Progenitor cell of endocrine pancreas (in vitro differentiated cells): ENCODE results near the gene SAMD4A. TPM values are rescaled to one million over a fixed set of nuclear protein-coding genes. Genes with fewer than 3 reads are reported as not detected.

Experiments used
- DNase-seq: peaks from one replicate; pipeline ENCODE4 v3.0.0; 2021; ENCODE audit warnings: low spot score; ENCODE audit not compliant: unreplicated experiment
- H3K27ac Mint-ChIP-seq: 2 replicates; pipeline ENCODE4 v1.8.0; 2021; ENCODE audit warnings: mild to moderate bottlenecking, moderate library complexity, mixed read lengths
- H3K27me3 Mint-ChIP-seq: 2 replicates; pipeline ENCODE4 v1.8.0; 2021; ENCODE audit warnings: mixed read lengths
- H3K36me3 Mint-ChIP-seq: 2 replicates; pipeline ENCODE4 v1.8.0; 2022; ENCODE audit warnings: mixed read lengths; ENCODE audit not compliant: insufficient read depth
- H3K4me1 Mint-ChIP-seq: 2 replicates; pipeline ENCODE4 v1.8.0; 2021; ENCODE audit warnings: low read depth, mixed read lengths
- H3K4me3 Mint-ChIP-seq: 2 replicates; pipeline ENCODE4 v1.8.0; 2021; ENCODE audit warnings: low read depth, mild to moderate bottlenecking, moderate library complexity, mixed read lengths
- H3K9me3 Mint-ChIP-seq: 2 replicates; pipeline ENCODE4 v1.8.0; 2021; ENCODE audit warnings: low read depth, mixed read lengths
- CTCF ChIP-seq: fragments of 200-600 bp; sonication (generic); IDR thresholded peaks from one replicate; pipeline ENCODE4 v1.5.0; 2021; ENCODE audit warnings: antibody characterized with exemption, mild to moderate bottlenecking; ENCODE audit not compliant: unreplicated experiment
- total RNA-seq: library from RNA; stranded (reverse); gene quantifications from 2 replicates; pipeline ENCODE4 v1.2.1, GENCODE V29; 2021

The SAMD4A gene
- total RNA-seq, 1 donor from 2014 or later, result 9.1 TPM

DNA sequence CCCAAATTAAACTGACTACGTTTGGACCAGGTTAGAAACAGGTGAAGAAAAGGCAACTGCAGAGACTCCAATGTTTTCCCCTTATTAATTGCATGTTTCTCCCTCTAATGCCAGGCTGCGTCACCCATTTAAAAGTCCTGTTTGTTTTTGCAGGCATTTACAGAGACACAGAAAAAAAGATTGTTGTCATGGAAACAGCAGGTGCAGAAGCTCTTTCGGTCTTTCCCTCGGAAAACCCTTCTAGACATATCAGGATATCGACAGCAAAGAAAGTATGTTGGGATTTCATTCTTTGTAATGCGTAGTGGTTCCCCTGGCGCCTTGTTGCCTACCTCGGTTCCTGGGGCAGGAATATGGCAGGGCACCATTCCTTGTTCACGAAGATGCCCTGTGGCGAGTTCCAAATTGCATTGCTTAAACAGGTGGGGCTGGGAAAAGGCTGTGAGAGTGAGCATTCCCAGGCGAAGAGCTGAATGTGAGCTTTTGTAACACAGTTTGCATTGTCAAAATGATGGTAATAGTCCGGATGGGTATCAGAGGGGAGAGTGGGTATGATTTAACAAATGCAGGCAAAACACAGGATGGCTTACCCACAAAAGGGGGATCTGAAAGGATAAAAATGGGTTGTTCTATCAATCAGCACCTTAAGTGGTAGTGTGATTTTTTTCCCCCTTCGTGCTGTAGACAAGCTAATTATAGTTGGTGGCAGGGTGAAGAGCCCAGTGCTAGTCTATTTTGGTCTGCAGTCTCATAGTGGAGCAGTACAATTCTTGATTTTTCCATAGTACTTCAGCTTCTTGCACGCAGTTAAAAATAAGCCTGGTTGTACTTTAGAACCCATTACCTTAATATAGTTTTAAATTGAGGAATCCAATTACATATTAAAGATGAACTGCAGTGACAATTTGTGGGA lies 203.3 kb downstream of the SAMD4A start:
- no peak for TF ChIP-seq CTCF
- Mint-ChIP-seq H3K9me3 (no peaks in the 10 kb centered on the region), H3K27me3 (peaks cover 4% of the 10 kb centered on the region), H3K4me1 (peaks cover 19% of the 10 kb centered on the region), H3K4me3 (no peak overlapping the region), H3K27ac (peak overlapping the region; percentile 17), H3K36me3 (peaks cover 1% of the 10 kb centered on the region)
- no peak for DNase-seq

DNA sequence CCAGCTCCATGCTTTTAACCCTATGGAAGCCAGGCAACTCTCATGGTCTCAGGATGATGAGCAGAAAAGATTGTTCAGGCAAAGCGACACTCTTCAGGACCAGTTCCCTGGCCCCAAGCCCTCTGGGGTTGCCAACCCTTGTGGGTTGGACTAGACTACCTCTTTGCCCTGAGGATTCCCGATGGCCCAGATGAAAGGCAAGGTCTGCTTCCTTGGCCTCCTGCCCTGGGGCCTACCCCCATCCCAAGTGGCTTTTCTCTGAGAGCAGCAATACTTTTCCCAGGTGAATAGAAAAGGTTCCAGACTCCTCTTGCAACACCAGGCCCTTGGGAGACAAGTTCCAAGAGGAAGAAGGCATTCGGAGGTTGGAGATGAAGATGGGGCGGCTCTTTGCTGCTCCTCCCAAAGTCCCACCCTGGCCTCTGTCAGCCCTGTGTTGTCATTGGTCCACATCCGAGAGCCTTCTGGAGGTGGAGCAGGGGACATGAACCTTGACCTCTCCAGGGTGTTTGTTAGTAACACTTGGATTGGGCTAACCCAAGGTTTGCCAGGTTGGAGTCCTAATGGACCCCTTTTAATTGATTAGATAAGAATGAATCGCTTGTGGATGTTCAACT lies 204.6 kb downstream of the SAMD4A start:
- H3K36me3 Mint-ChIP-seq, result no peaks in the 10 kb centered on the region
- H3K27me3 Mint-ChIP-seq, result no peaks in the 10 kb centered on the region
- no peak for TF ChIP-seq CTCF
- DNase-seq, result no peak
- H3K4me1 Mint-ChIP-seq, result peaks cover 19% of the 10 kb centered on the region
- no peaks in the 10 kb centered on the region for H3K9me3 Mint-ChIP-seq
- H3K27ac Mint-ChIP-seq, result no peak overlapping the region
- H3K4me3 Mint-ChIP-seq, result no peak overlapping the region

- no peak overlapping the region for H3K4me3 Mint-ChIP-seq
- no peaks in the 10 kb centered on the region for H3K9me3 Mint-ChIP-seq
- H3K4me1 Mint-ChIP-seq, result peaks cover 19% of the 10 kb centered on the region
- H3K27ac Mint-ChIP-seq, result peak overlapping the region; percentile 95
- TF ChIP-seq CTCF, result no peak
- no peaks in the 10 kb centered on the region for H3K27me3 Mint-ChIP-seq
- H3K36me3 Mint-ChIP-seq, result peaks cover 1% of the 10 kb centered on the region
- no peak for DNase-seq
Observed at GRCh38 chr14:54772451-54772881, 205.5 kb downstream of the SAMD4A start.

DNA sequence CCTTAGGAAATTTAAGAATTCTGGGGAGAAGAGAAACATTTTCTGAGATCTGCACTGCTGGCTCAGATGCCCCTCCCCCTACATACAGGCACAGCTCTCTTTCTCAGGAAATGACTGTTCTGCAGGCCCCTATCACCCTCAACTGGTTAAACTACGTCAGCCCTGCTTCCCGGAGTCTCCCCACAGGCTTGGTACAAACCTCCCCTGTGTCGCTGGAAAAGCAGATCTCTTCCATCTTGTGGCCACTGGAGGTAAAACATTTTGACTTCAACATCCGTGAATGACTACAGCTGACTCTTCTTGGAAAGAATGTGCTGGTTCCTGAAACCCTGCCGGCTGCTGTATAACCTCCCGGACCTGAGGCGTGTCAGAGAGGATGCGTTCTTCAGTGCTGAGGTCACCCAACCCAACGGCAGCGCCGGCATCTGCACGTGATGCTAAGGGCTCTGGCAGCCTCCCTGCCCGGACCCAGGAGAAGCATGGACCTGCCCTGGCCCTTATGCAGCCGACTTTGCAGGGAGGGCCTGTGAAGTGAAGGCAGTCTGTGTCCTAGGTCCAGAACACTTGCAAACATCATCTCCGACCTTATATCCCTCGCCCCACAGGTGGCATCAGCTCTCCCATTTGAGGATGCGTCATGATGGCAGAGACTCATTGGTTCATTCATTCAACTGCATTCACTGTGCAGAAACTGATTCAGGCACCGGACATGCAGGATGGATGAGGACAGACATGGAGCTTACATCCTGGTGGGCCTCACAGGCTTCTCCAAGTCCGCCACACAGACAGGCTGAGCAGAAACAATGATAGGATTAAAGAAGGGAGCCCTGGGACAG lies 206.5 kb downstream of the SAMD4A start:
- peaks cover 1% of the 10 kb centered on the region for H3K36me3 Mint-ChIP-seq
- DNase-seq, result peak; percentile 49

More for the DNA sequence above, 206.5 kb downstream of the SAMD4A start:
- Mint-ChIP-seq H3K4me3 (peak overlapping the region; percentile 25), H3K27me3 (no peaks in the 10 kb centered on the region), H3K9me3 (no peaks in the 10 kb centered on the region), H3K27ac (peak overlapping the region; percentile 95), H3K4me1 (peaks cover 19% of the 10 kb centered on the region)
- peak; percentile 51 for TF ChIP-seq CTCF
